ENCODE measurements around the gene SPOCD1. TPM values are rescaled to one million over a fixed set of nuclear protein-coding genes. Genes with fewer than 3 reads are reported as not detected.

SPOCD1 gene
- total RNA-seq, 1 donor from 2014 or later = not detected

GRCh38 chr1:31778763-31779488 lies 36.9 kb downstream of the SPOCD1 start:
- intact Hi-C loops (cut with micrococcal nuclease) = no loop called here
- peaks cover 25% of the 10 kb centered on the region for H3K27me3 Mint-ChIP-seq (ENCODE audit: insufficient read depth)

GRCh38 chr1:31776516-31776915 lies 39.3 kb downstream of the SPOCD1 start:
- H3K27me3 Mint-ChIP-seq (ENCODE audit: insufficient read depth) = peaks cover 41% of the 10 kb centered on the region
- no peak overlapping the region for H3K4me3 Mint-ChIP-seq
- H3K27ac Mint-ChIP-seq = no peak overlapping the region
- H3K4me1 Mint-ChIP-seq (ENCODE audit: low read depth) = peaks cover 10% of the 10 kb centered on the region
- no peaks in the 10 kb centered on the region for H3K9me3 Mint-ChIP-seq
- DNase-seq (ENCODE audit: low spot score) = no peak
- H3K36me3 Mint-ChIP-seq (ENCODE audit: low read depth) = peaks cover 2% of the 10 kb centered on the region
- intact Hi-C loops (cut with micrococcal nuclease) = no loop called here

More at GRCh38 chr1:31778763-31779488, 36.9 kb downstream of the SPOCD1 start:
- no peaks in the 10 kb centered on the region for H3K9me3 Mint-ChIP-seq
- no peak for DNase-seq (ENCODE audit: low spot score)
- no peak overlapping the region for H3K4me3 Mint-ChIP-seq
- H3K4me1 Mint-ChIP-seq (ENCODE audit: low read depth) = no peaks in the 10 kb centered on the region
- H3K36me3 Mint-ChIP-seq (ENCODE audit: low read depth) = no peaks in the 10 kb centered on the region
- no peak overlapping the region for H3K27ac Mint-ChIP-seq

GRCh38 chr1:31776032-31776431 lies 39.8 kb downstream of the SPOCD1 start:
- H3K36me3 Mint-ChIP-seq (ENCODE audit: low read depth) = peaks cover 2% of the 10 kb centered on the region
- H3K9me3 Mint-ChIP-seq = no peaks in the 10 kb centered on the region
- intact Hi-C loops (cut with micrococcal nuclease) = no loop called here
- DNase-seq (ENCODE audit: low spot score) = no peak
- H3K4me3 Mint-ChIP-seq = no peak overlapping the region
- H3K4me1 Mint-ChIP-seq (ENCODE audit: low read depth) = peaks cover 15% of the 10 kb centered on the region
- peaks cover 46% of the 10 kb centered on the region for H3K27me3 Mint-ChIP-seq (ENCODE audit: insufficient read depth)
- no peak overlapping the region for H3K27ac Mint-ChIP-seq

- H3K36me3 Mint-ChIP-seq (ENCODE audit: low read depth) = peaks cover 2% of the 10 kb centered on the region
- peaks cover 17% of the 10 kb centered on the region for H3K4me1 Mint-ChIP-seq (ENCODE audit: low read depth)
- H3K27ac Mint-ChIP-seq = no peak overlapping the region
- no peaks in the 10 kb centered on the region for H3K9me3 Mint-ChIP-seq
- no peak for DNase-seq (ENCODE audit: low spot score)
- peaks cover 47% of the 10 kb centered on the region for H3K27me3 Mint-ChIP-seq (ENCODE audit: insufficient read depth)
- no peak overlapping the region for H3K4me3 Mint-ChIP-seq
- intact Hi-C loops (cut with micrococcal nuclease) = no loop called here
Measured at GRCh38 chr1:31775210-31775999, 40.4 kb downstream of the SPOCD1 start.

- Mint-ChIP-seq H3K4me3 (no peak overlapping the region), H3K27me3 (ENCODE audit: insufficient read depth) (peaks cover 45% of the 10 kb centered on the region), H3K4me1 (ENCODE audit: low read depth) (peaks cover 18% of the 10 kb centered on the region), H3K36me3 (ENCODE audit: low read depth) (peaks cover 2% of the 10 kb centered on the region), H3K9me3 (no peaks in the 10 kb centered on the region), H3K27ac (no peak overlapping the region)
- no peak for DNase-seq (ENCODE audit: low spot score)
- intact Hi-C loops (cut with micrococcal nuclease) = no loop called here
Measured at GRCh38 chr1:31774495-31774894, 41.3 kb downstream of the SPOCD1 start.

- peaks cover 24% of the 10 kb centered on the region for H3K4me1 Mint-ChIP-seq (ENCODE audit: low read depth)
- H3K9me3 Mint-ChIP-seq = no peaks in the 10 kb centered on the region
- peaks cover 2% of the 10 kb centered on the region for H3K36me3 Mint-ChIP-seq (ENCODE audit: low read depth)
- no peak overlapping the region for H3K4me3 Mint-ChIP-seq
- H3K27me3 Mint-ChIP-seq (ENCODE audit: insufficient read depth) = peaks cover 51% of the 10 kb centered on the region
- no peak overlapping the region for H3K27ac Mint-ChIP-seq
- intact Hi-C loops (cut with micrococcal nuclease) = no loop called here
- DNase-seq (ENCODE audit: low spot score) = no peak
Measured at GRCh38 chr1:31773861-31774260, 42.0 kb downstream of the SPOCD1 start.

- H3K27ac Mint-ChIP-seq = no peak overlapping the region
- intact Hi-C loops (cut with micrococcal nuclease) = no loop called here
Measured at GRCh38 chr1:31772669-31773248, 43.1 kb downstream of the SPOCD1 start.

GRCh38 chr1:31771891-31772668 lies 43.7 kb downstream of the SPOCD1 start:
- Mint-ChIP-seq H3K4me1 (ENCODE audit: low read depth) (peaks cover 31% of the 10 kb centered on the region), H3K36me3 (ENCODE audit: low read depth) (peaks cover 2% of the 10 kb centered on the region), H3K27me3 (ENCODE audit: insufficient read depth) (peaks cover 60% of the 10 kb centered on the region), H3K9me3 (no peaks in the 10 kb centered on the region), H3K4me3 (peak overlapping the region; percentile 77), H3K27ac (peak overlapping the region; percentile 46)
- DNase-seq (ENCODE audit: low spot score) = no peak
- intact Hi-C loops (cut with micrococcal nuclease) = no loop called here

More at GRCh38 chr1:31772669-31773248, 43.1 kb downstream of the SPOCD1 start:
- H3K36me3 Mint-ChIP-seq (ENCODE audit: low read depth) = peaks cover 2% of the 10 kb centered on the region
- peaks cover 31% of the 10 kb centered on the region for H3K4me1 Mint-ChIP-seq (ENCODE audit: low read depth)
- no peak for DNase-seq (ENCODE audit: low spot score)
- H3K4me3 Mint-ChIP-seq = peak overlapping the region; percentile 77
- H3K27me3 Mint-ChIP-seq (ENCODE audit: insufficient read depth) = peaks cover 60% of the 10 kb centered on the region
- H3K9me3 Mint-ChIP-seq = no peaks in the 10 kb centered on the region

- no peak overlapping the region for H3K4me3 Mint-ChIP-seq
- H3K27me3 Mint-ChIP-seq (ENCODE audit: insufficient read depth) = peaks cover 68% of the 10 kb centered on the region
- H3K9me3 Mint-ChIP-seq = no peaks in the 10 kb centered on the region
- peaks cover 34% of the 10 kb centered on the region for H3K4me1 Mint-ChIP-seq (ENCODE audit: low read depth)
- no peak overlapping the region for H3K27ac Mint-ChIP-seq
- peaks cover 2% of the 10 kb centered on the region for H3K36me3 Mint-ChIP-seq (ENCODE audit: low read depth)
- DNase-seq (ENCODE audit: low spot score) = no peak
- intact Hi-C loops (cut with micrococcal nuclease) = loop anchor here (5.0 kb wide), 1 partner anchor 117 kb away; no protein-coding TSS in a partner anchor
Measured at GRCh38 chr1:31769720-31770390, 46.0 kb downstream of the SPOCD1 start.

GRCh38 chr1:31768939-31769704 lies 46.7 kb downstream of the SPOCD1 start:
- H3K4me3 Mint-ChIP-seq = no peak overlapping the region
- peaks cover 2% of the 10 kb centered on the region for H3K36me3 Mint-ChIP-seq (ENCODE audit: low read depth)
- intact Hi-C loops (cut with micrococcal nuclease) = loop anchor here (5.0 kb wide), 1 partner anchor 118 kb away; no protein-coding TSS in a partner anchor
- H3K9me3 Mint-ChIP-seq = no peaks in the 10 kb centered on the region
- H3K27me3 Mint-ChIP-seq (ENCODE audit: insufficient read depth) = peaks cover 64% of the 10 kb centered on the region
- H3K27ac Mint-ChIP-seq = peak overlapping the region; percentile 4
- DNase-seq (ENCODE audit: low spot score) = no peak
- peaks cover 39% of the 10 kb centered on the region for H3K4me1 Mint-ChIP-seq (ENCODE audit: low read depth)

- Mint-ChIP-seq H3K27me3 (ENCODE audit: insufficient read depth) (peaks cover 60% of the 10 kb centered on the region), H3K4me3 (no peak overlapping the region), H3K4me1 (ENCODE audit: low read depth) (peaks cover 39% of the 10 kb centered on the region), H3K9me3 (no peaks in the 10 kb centered on the region), H3K36me3 (ENCODE audit: low read depth) (peaks cover 2% of the 10 kb centered on the region), H3K27ac (peak overlapping the region; percentile 7)
- DNase-seq (ENCODE audit: low spot score) = no peak
- intact Hi-C loops (cut with micrococcal nuclease) = loop anchor here (5.0 kb wide), 1 partner anchor 119 kb away; no protein-coding TSS in a partner anchor
Measured at GRCh38 chr1:31768407-31768907, 47.4 kb downstream of the SPOCD1 start.

Data from activated T-helper 1 cell treated with anti-CD3 and anti-CD28 coated beads, Interleukin-12 subunit alpha, Interleukin-12 subunit beta, Interleukin-2, Interleukin-4 antibody, amounts not matched to agents 30 ng/mL and 10 ng/mL and 1 ng/mL, durations not matched to agents 14 hours and 24 hours and 36 hours (primary cell).